Measurements from ENCODE around the gene FBXW4.
"Not testable (repeated sequence)": the region's sequence is repeated elsewhere in the genome, so short reads cannot be mapped to it uniquely, and the experiment has no call there.

The FBXW4 gene

DNA sequence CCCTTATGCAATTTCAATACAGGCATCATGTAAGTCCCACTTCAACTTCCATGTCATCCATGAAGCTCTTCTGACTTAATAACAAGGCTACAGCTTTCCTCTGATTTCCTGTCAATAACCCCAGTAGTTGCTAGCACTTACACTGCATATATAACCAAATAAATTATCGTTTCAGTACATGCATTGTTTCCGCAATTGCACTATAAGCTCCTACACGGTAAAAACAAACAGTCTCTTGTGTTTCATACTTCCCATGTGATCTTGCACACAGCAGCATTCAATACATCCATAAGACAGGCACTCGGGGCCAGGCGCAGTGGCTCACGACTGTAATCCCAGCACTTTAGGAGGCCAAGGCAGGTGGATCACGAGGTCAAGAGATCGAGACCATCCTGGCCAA is 41.4 kb downstream of the FBXW4 start:
- DNase-seq (ENCODE audit: low read depth) = no peak

DNA sequence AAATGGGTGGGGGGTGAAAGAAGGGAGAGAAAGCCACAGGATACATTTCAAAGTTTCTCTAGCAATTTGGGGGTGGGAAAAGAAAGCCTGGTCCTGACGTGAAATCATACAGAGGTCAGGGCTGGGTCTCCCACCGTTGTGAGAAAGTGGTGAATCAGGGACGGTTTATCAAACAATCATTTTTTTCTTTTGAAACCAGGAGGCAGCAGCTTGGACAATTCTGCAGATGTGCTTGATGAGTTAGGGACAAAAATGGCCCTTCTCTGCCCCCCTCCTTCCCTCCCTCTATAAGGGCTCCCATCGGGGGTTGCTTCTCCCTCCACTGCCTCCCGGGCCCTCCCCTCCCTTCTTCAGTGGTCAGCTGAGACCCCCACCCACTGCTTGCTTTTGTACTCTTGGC is 43.6 kb downstream of the FBXW4 start:
- DNase-seq (ENCODE audit: low read depth) = no peak

GRCh38 chr10:101650863-101651262 is 44.1 kb downstream of the FBXW4 start:
- no peak for DNase-seq (ENCODE audit: low read depth)

GRCh38 chr10:101649525-101650085 is 45.4 kb downstream of the FBXW4 start:
- DNase-seq (ENCODE audit: low read depth) = no peak

GRCh38 chr10:101647255-101647654 is 47.7 kb downstream of the FBXW4 start:
- DNase-seq (ENCODE audit: low read depth) = no peak

- no peak for DNase-seq (ENCODE audit: low read depth)
Observed at GRCh38 chr10:101646364-101646763, 48.6 kb downstream of the FBXW4 start.

- DNase-seq (ENCODE audit: low read depth) = no peak
Observed at GRCh38 chr10:101645659-101646058, 49.3 kb downstream of the FBXW4 start.

- no peak for DNase-seq (ENCODE audit: low read depth)
Observed at GRCh38 chr10:101644002-101644401, 51.0 kb downstream of the FBXW4 start.

GRCh38 chr10:101643546-101643945 is 51.4 kb downstream of the FBXW4 start:
- no peak for DNase-seq (ENCODE audit: low read depth)

- no peak for DNase-seq (ENCODE audit: low read depth)
Observed at GRCh38 chr10:101639141-101639900, 55.6 kb downstream of the FBXW4 start.

- DNase-seq (ENCODE audit: low read depth) = not testable (repeated sequence)
Observed at GRCh38 chr10:101633510-101633909, 61.5 kb downstream of the FBXW4 start.

DNA sequence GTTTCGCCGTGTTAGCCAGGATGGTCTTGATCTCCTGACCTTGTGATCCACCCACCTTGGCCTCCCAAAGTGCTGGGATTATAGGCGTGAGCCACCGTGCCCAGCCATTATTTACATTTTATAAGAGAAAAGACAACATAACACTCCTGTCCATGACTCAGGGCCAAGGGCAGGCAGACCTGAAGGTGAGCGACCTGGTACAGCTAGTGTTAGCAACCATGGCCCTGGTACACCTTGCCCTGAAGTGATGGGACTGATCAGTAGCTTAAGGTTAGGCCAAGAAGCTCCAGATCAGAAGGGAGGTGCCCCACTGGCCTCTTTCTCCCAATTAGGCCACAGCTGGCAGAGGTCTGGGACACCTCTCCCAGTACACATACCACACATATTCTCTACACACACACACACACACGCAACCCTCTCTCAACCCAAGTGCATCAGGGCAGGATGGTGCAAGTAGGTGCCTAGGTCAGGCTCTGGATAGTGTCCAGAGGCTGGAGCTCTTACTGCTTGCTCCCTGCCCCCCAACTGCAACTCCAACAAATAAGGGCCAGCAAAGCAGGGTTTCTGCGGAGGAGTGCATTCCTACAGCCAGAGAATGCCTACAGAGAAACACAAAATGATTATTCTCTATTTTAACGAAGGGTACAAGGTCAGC is 63.0 kb downstream of the FBXW4 start:
- DNase-seq (ENCODE audit: low read depth) = no peak

DNA sequence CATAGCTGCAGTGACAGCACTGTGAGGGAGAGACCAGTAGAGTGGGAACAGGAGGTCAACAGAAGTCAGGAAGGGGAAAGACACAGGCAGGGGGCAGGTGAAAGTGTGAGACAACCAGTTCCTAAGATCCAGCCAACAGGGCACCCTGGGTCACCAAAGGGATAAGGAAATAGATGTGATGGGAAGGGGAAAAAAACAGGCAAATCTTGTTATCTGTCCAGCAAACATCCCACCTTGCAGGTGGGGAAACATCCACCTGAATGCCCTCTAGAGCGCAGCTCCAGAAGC is 64.4 kb downstream of the FBXW4 start:
- DNase-seq (ENCODE audit: low read depth) = no peak

DNA sequence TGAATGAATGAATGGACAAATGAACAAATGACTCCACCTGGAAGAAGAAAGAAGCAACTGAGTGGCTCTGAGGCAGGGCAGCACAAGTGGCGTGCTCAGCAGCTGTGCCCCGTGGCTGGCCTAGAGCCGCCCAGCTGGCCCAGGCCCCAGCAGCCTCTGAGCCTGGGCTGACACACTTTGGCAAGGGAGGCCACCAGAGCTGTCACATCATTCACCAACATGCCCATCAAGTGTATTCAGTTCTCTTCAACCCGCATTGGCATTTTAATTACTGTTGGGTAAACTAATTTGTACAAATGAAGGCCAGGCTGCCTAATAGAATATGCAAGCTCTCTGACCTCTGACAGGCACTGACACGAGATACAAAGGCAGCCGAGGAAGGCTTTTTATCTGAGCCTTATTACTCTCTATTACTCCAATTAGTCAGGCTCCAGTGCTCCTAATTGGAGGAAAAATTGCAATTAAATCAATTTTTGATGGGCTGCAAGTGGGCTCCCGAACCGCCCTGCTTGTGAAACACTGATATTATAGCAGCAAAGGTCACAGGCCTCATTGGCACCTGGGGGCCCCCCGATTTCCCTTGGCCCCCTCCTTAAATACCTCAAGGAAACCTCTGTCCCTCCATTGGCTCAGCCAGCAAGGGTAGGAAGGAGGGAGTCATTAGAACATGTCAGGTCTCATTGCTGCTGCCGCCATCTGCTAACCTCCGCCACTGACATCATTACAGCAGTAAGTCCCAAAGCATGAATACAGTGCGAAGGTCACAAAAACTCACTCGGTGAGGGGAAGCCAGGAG is 64.9 kb downstream of the FBXW4 start:
- no peak for DNase-seq (ENCODE audit: low read depth)

DNA sequence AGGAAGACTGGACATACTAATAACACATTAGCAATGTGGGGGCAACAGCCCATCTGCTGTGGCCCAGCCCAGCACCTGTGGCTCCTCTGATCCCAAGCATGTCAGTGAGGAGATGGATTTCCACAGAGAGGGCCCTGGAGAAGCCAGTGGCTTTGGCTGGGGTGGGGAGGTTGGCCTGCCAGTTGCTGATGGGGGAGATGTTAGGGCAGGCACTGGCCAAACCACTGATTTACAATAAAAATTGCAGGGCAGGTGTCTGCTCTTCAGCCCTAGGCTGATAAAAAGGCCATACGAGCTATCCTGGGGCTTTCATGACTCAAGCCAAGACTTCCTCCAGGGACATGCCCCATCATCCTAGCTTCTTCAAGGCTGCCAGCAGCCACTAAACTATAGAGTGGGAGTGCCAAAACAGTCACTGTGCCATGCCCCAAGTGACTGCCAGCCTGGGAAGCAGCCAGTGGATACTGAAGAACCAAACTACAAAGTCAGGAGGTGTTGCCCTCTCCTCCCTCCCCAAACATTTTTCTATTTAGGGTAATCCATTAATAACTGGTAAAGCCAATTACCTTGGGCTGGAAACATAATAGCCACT is 69.1 kb downstream of the FBXW4 start:
- no peak for DNase-seq (ENCODE audit: low read depth)

DNA sequence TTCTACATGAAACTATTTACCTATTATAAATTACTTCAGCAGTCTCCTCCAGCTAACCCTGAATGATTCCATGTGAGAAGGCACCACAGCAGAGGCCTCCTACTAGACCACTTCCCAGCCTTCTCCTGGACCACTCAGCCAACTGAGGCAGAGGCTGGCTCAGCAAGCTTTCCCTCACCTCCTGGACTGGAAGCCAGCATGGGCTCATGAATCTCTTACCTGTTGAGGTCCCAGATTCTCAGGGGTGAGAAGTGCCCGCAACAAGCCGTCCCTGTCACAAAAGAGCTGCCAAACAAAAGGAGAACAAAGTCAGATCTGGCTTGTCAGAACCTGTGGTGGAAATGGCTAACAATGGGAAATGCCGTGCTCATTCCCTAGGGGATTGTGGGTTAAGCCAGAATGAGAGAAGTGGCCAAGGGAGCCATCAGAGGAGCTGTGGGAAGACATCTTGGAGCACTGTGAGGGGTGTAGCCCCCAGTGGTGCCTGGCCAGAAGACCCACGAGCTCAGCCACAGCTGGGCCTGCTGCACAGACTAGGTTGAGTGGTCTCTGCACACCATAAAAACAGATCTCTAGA is 70.4 kb downstream of the FBXW4 start:
- DNase-seq (ENCODE audit: low read depth) = no peak

GRCh38 chr10:101623528-101623927 is 71.4 kb downstream of the FBXW4 start:
- no peak for DNase-seq (ENCODE audit: low read depth)

GRCh38 chr10:101619983-101620382 is 75.0 kb downstream of the FBXW4 start:
- DNase-seq (ENCODE audit: low read depth) = no peak

DNA sequence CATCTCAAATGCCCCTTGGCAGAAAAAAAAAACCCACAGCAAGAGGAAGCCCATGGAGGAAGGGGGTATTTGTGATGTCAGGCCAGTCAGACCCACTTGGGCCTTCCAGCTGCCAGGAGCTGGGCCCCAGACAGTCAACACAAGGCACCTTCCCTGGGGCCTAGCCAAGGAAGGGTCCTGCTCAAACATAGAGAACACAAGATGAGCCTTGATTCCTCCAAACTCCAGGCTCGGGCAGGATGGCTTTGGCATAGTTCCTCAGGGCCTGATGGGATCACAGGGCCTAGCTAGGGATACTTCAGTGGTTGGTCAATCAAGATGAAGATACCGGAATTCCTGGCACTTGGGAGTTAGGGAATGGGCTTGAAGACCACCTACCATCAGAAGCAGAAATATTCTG is 76.1 kb downstream of the FBXW4 start:
- DNase-seq (ENCODE audit: low read depth) = no peak

- no peak for DNase-seq (ENCODE audit: low read depth)
Observed at GRCh38 chr10:101617824-101618568, 77.0 kb downstream of the FBXW4 start.

DNA sequence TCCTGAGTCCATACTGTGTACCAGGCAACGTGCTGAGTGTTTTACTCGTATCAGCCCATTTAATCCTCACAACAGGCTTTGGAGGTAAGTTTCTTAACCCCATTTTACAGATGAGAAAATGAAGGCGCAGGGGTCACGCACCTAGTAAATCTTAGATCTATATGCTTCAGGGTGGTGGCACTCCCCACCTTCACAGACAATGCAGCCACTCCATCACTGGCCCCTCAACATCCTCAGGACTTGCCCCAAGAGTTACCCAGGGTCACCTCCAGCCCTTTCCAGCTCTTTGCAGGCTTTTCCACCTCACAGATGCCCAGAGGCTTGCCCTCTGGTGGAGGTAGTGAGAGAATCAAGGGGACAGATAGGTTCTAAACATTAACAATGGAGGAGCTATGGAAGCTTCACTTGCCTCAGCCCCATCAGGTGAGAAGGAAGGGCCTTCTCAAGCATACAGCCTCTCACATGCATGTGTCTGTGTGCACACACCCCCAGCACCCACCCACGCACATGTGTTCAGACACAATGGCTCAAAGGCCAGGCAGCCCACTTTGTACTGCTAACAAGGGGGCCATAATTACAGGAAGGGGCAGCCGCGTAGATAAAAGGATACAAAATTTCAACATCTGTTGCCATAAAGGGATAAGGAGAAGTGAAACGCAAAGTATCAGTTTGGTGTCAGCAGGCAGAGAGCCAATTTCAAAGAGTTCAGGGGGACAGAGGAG is 77.7 kb downstream of the FBXW4 start:
- no peak for DNase-seq (ENCODE audit: low read depth)

All from CMK (cell line).